Dermis microvascular lymphatic vessel endothelial cell (primary cell): ENCODE data around the gene TLE5. TPM values are rescaled to one million over a fixed set of nuclear protein-coding genes. Genes with fewer than 3 reads are reported as not detected.
"Not testable (repeated sequence)": the region's sequence is repeated elsewhere in the genome, so short reads cannot be mapped to it uniquely, and the experiment has no call there.

Experiments
- DNase-seq, 2 donors: peaks; one replicate each; pipeline versions ENCODE4 v3.0.0 to v3.0.0-alpha.2; 2010; ENCODE audit warnings: low read depth in 2 of 2
- total RNA-seq: library from RNA; depleted of rRNA; stranded (reverse); fragments of >200 nt; gene quantifications from 2 replicates; pipeline ENCODE4 v1.2.1, GENCODE V29; 2014

TLE5 gene
- total RNA-seq, 1 donor from 2014 or later, result 88.1 TPM

DNA sequence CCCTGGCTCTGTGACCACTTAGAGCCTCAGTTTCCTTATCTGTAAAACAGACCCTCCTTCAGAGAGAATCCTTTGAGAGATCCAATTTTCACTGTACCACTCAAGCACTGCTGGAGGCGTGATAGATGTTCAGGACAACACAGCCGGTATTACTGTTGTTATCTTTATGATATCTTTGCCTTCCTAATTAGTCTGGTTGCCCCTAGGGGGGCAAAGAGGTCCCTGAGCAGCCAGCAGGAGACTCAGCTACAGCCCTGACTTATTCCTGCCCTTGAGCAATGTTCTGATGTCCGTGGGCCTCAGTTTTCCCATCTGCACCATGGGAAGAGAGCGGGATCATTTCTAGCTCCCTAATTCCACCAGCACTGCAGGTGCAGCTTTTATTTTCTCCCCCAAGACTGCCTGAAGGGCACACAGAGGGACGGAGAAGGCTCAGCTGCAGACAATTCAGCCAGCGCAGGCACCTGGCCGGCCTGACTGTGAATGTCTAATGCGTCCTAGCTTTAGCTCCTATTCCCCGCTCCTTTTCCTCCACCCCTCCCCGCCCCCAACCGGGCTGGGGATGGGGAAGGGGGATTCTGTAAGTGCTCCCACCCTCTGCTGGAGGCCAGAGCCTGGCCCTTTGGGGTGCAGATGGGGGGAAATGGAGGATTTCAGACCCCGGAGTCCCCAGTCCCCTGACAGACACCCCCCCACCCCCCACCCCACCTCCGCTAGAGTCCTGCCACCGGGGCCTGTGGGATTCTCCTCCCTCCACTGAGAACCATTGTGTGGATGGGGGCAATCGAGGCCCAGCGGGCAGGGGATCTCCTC is 16.2 kb downstream of the TLE5 start:
- DNase-seq, result no peak

DNA sequence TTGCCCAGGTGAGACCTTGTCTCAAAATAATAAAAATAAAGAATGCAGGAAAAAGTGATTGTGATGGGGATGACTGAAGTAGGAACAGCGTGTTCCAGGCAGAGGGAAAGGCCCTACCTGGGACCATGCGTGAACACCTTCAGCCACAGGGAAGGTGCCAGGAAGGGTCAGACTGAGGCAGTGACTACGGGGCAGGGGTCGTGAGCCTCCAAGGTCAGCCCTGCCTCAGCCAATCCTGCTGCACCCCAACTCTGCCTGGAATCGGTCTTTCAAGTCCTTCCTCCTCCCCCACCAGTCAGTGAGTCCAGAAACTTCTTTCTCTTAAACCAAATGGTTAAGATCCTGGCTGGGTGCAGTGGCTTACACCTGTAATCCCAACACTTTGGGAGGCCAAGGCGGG is 17.1 kb downstream of the TLE5 start:
- no peak for DNase-seq

- no peak for DNase-seq
These were observed 19.6 kb downstream of the TLE5 start for GRCh38 chr19:3042621-3043267.

DNA sequence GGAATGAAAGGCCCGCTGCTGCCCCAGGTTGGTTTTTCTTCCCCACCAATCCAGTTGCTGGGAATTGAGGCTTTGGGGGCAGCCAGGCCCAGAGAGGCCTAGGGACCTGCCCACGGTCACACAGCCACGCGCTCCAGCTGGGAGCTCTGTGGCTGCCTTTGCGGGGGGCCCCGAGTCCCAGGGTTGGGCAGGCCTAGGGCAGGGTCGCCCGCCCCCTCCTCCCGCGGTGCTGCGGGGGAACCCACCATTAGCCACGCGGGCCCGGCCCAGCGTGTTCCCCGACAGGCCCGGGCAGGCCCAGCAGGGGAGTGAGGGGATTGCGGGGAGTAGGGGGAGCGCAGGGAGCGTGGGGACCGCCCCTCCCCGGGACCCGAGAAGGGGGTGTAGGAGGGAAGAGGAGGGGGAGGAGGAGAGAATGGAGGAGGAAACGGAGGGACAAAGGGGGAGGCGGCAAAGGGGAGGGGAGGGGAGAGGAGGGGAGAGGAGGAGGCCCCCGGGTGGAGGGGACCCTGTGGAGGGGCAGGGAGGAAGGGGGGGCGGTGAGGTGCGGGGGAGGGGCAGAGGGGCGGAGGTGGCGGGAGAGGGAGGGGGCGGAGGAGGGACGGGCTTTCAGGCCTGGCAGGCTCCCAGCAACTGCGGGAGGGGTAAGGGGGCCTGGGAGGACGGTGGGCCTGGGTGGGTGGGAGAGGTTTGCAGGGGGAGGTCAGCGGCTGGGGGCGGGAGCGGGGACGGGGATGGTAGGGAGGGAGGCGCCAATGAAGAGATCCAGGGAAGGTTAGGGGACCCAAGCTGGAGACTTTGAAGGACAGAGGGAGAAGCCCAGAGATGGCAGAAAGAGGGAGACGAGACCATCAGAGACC is 20.3 kb downstream of the TLE5 start:
- DNase-seq, result no peak

- DNase-seq, result no peak
These were observed 21.0 kb downstream of the TLE5 start for GRCh38 chr19:3041327-3041726.

DNA sequence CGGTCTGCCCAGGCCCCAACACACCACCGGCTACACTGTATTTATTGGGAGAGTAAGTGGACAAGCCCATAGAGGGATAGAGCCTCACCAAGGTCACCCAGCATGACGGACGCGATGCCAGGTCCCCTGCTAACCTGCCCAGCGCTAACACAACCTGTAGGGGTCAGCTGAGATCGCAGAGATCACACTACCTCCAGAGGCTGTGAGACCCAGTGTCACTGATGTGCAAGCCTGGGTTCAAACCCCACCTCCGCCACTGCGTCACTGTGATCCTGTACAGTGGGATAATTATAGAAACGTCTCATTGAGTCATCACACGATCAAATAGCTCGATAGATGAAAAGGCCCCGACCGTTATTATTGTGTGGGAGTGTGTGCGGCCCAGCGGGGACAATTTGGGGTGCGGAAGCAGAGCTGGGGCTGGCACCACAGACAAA is 22.6 kb downstream of the TLE5 start:
- DNase-seq, result no peak

GRCh38 chr19:3039125-3039524 is 23.2 kb downstream of the TLE5 start:
- DNase-seq, result no peak

- DNase-seq, result no peak
These were observed 24.1 kb downstream of the TLE5 start for GRCh38 chr19:3038214-3038613.

GRCh38 chr19:3036977-3037544 is 25.2 kb downstream of the TLE5 start:
- DNase-seq, result not testable (repeated sequence)

GRCh38 chr19:3036119-3036976 is 25.9 kb downstream of the TLE5 start:
- DNase-seq, result peak; percentile 83 to 93

DNA sequence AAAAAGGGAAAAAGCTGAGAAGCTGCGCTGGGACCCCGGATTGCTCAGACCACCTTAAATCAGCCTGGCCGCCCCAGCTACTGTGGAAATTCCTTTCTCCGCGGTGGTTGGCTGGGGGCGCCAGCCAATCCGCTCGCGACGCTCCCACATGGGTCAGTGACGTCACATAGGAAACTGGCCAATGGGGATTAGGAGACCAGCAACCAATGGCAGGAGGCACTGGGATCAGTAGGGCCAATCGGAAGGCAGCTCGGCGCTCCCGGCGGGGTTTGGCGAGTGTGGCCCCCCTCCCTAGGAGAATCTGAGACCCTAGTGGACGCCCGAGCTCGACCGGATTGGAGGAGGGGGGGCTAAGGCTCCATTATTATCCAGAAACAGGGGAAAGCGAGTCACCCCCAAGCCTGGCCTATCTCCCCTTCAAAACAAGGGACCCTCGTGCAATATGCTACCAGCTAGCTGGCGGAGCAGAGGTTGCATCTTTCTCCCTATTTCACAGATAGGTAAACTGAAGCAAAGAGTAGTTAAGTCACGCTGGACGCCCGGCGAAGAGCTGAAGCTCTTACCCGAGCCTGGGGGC is 26.7 kb downstream of the TLE5 start:
- peak; percentile 99 to 100 for DNase-seq

- DNase-seq, result no peak
These were observed 27.4 kb downstream of the TLE5 start for GRCh38 chr19:3034656-3035541.

- no peak for DNase-seq
These were observed 28.0 kb downstream of the TLE5 start for GRCh38 chr19:3034406-3034655.

GRCh38 chr19:3033595-3034405 is 28.5 kb downstream of the TLE5 start:
- no peak for DNase-seq

- no peak for DNase-seq
These were observed 30.8 kb downstream of the TLE5 start for GRCh38 chr19:3031607-3031867.

GRCh38 chr19:3029065-3029923 is 33.0 kb downstream of the TLE5 start, which contains the start of gene TLE2:
TSS of gene TLE2 (minus strand) at chr19:3029280. CDS start at chr19:3028904, 376 bp downstream.
- DNase-seq, result peak in 1 of 2 donors; percentile 24

GRCh38 chr19:3028305-3029064 is 33.8 kb downstream of the TLE5 start:
- DNase-seq, result peak in 1 of 2 donors; percentile 17
